GM10847 (cell line): Measurements from ENCODE around the gene OR9I1.

ENCODE experiments used
- POLR2A ChIP-seq: IDR thresholded peaks from 2 replicates; pipeline ENCODE4 v1.6.1; 2011; ENCODE audit not compliant: insufficient read length; ENCODE audit errors: extremely low read depth

Gene OR9I1, protein sequence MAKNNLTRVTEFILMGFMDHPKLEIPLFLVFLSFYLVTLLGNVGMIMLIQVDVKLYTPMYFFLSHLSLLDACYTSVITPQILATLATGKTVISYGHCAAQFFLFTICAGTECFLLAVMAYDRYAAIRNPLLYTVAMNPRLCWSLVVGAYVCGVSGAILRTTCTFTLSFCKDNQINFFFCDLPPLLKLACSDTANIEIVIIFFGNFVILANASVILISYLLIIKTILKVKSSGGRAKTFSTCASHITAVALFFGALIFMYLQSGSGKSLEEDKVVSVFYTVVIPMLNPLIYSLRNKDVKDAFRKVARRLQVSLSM

DNA sequence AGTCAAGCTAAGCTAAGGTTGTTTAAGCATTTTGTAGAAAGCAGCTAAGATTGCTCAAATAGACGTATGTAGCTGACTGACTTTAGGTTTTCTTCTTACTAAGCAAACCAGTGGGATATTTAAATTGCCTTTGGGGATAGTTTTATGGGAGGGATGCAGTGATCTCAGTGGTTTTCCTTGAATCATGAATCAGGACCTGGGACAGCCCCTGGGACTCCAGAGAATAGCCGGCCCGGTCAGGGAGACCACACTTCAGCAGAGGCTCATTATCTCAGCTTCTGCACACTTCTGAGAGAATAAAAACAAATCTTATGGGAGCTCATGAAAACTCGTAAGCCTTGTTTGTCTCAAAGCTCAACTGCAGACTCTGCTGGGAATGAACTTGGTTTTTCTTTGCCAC, at the start of gene OR9I1:
Gene OR9I1 (minus strand): TSS at position 62 of the 400 bp plus-strand sequence. CDS start 6,086 bp downstream, outside the sequence.
- no peak for TF ChIP-seq POLR2A

DNA sequence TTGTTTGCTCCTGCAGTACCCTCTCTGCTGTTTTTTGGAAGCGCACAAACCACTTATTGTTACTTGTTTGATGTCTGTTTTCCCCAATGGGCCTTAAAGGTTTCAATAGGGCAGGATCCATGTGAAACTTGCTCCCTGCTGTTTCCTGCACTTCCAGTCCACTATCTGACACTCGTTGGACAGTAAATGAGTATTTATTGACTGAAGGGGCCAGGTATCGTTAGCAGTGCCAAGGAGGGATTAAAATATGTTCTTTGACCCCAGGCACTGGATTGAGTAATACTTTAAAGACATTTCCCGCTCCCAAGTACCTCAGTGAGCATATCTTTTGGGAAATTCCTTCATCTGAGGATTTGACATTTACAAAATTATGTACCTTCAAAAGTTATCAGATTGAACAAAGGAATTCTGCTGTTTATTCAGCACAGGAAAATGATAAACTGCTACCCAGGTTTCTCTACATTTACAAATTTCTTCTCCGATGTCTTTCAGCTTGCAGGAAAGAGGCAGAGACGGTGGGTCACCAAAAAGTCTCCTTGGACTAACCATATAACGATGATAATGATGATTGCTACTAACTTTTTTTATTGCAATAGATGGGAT, 40.3 kb upstream of the OR9I1 start:
- TF ChIP-seq POLR2A = no peak

- TF ChIP-seq POLR2A = no peak
Observed at GRCh38 chr11:58164990-58165389, 39.7 kb upstream of the OR9I1 start.

DNA sequence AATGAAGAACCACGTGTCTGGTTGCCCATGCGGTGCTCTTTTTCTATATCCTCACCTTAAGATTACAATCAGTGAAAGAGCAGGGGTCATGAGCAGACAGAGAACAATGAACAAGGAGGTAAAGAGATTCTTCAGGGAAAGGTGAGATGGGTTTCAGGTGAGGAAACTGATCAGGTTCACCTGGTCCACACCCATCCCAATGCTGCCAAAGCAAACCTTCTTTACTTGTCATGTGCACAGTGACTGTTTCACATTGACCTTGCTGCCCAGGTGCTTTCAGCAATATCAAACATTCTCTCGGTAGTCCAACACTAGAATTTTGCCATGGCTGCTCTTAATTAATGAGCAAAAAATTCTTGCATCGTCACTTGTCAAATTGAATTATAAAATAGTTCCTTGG, 39.1 kb upstream of the OR9I1 start:
- TF ChIP-seq POLR2A = no peak

DNA sequence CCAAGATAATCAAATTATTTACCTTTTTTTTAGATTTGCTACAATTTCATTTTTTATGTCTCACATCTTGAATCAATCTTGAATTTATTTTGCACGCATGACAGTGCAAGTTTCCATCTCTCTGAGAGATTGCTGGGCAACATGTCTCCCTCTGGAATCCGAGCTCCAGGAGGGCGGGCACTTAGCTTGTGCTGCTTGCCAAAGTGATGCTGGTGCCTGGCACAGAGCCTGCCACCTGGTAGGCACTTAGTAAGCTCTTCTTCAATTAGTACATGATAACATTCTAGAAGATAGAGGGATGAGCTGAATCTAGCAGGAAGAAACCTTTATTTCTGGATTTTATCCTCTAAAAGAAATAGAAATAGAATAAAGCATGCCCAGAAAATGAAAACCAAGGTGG, 27.5 kb upstream of the OR9I1 start:
- no peak for TF ChIP-seq POLR2A

DNA sequence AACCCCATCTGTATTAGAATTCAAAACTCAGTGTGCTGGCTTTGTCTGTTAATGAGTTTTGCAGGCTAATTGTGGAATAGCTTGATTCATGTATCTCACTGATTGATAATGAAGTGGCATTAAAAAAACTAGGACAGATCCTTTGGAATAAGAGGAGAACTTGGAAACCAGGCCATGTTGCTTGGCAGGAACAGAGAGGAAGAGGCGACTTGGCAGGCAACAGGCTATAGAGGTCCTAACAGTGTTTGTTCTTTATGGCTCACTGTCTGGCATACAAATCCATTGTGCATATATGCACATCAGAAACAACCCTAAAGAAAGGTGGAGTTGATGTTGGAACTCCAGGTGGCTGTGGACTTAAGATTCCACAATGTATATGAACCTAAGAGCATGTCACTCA, 17.4 kb upstream of the OR9I1 start:
- no peak for TF ChIP-seq POLR2A

- TF ChIP-seq POLR2A = no peak
Observed at GRCh38 chr11:58135171-58135570, 9.8 kb upstream of the OR9I1 start.

DNA sequence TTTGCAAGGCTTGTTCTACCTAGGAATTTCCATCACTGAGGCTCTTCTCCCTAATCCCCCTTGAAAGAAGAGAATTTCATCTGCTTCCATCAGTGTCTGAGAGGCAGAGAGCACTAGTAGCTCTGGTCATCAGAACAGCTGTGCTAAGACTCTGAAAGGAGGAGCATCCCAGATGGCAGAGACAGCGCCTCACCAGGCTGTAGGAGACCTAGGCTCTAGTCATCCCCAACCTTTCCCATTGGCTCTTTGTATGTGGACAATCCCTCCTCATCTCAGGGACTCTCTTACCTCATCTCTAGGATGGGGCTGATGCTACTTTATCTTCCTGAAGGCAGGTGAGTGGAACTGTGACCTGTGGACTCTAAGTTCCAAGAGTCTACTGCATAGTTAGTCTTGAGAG, 8.8 kb upstream of the OR9I1 start:
- no peak for TF ChIP-seq POLR2A

- no peak for TF ChIP-seq POLR2A
Observed at GRCh38 chr11:58133309-58134076, 8.2 kb upstream of the OR9I1 start.

DNA sequence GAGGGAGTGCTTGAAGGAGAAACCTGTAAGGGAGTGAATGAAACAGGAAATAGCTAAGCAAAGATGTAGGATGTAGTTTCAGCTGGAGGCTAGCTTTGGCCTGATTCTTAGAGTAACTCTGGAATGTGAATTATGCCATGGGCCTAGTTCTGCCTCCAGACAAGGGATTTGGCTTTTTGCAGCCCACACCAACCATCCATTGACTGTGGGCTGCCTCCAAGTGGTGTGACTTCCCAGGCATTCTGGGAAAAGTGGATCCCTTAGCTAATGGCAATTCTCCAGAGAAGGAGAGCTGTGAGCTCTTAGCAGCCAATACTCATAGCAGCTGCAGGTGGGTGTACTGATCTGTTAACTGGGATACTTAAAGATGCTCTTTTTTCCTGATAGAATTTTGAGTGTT, 2.0 kb upstream of the OR9I1 start:
- no peak for TF ChIP-seq POLR2A

DNA sequence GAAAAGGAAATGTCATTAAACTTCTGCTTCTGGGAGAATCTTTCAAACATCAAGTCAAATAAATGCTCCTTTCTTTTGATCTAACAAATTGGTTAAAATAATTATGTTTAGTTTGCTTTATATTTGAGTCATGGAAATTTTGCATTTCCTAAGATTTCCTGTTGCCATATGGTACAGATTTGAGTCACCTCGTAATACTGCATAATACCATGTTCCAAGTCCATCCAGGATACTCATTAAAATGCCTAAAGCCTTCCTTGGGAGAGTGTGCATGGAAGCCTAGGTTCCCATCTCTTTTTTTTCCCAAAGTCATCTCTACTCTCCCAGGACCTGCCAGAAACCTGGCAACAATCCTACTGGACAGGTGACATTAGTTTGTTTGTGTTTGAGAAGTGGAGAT, 4.2 kb downstream of the OR9I1 start:
- no peak for TF ChIP-seq POLR2A

DNA sequence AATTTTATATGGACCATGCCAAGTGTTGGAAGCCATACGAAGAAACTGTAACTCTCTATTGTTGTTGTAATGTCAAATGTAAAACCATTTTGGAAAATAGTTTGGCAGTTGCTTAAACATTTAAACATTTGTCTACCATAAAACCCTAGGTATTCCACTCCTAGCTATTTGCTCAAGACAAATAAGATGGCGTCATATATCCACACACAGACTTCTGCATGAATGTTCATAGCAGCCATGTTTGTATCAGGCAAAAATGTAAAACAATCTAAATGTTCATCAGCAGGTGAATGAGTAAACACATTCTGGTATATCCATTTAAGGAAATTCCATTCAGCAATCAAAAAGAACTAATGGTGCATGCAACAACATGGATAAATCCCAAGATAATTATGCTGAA, 27.9 kb downstream of the OR9I1 start:
- no peak for TF ChIP-seq POLR2A

DNA sequence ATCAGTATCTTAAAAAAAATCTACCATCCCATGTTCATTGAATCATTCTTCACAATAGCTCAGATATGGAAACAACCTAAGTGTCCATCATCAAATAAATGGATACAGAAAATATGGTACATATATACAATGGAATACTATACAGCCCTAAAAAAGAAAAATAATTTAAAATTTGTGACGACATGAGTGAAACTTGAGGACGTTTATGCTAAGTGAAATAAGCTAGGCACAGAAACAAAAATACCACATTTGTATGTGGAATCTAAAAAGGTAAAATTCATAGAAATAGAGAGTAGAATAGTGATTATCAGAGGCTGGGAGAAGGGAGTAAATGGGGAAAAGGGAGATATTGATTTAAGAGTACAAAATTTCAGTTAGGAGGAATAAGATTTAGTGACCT, 38.8 kb downstream of the OR9I1 start:
- TF ChIP-seq POLR2A = no peak

DNA sequence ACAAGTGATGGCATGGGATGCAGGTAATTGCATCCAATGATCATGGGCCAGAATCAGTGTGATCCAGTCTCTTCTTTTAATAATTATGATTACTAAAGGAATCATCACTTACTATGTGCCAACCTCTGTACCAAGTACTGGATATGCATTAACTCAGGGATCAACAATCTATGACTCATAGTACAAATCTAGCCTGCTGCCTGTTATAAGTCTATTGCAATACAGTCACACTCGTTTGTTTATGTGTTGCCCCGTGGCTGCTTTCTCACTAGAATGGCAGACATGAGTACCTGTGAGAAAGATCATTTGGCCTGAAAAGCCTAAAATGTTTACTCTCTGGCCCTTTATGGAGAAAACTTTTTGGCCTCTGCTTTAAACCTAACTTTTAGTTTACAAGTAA, 49.5 kb downstream of the OR9I1 start:
- TF ChIP-seq POLR2A = no peak

DNA sequence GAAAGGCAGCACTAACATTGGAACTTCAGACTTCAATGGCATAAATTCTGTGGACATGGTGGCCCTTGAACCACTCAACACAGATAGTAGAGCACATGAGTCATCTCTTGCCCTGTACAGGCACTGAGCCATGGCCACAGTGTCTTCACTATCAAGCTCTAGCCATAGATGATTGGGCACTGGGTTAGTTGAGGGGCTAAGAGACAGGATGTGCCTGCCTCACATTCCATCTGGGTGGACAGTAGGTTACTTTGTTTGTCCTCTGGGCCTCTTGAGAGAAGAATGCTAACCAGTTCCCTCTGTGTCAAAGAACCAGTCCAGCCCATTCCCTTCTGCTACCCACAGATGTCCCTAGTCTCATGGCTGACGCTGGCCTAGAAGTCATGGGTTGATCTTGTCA, 54.7 kb downstream of the OR9I1 start:
- no peak for TF ChIP-seq POLR2A

DNA sequence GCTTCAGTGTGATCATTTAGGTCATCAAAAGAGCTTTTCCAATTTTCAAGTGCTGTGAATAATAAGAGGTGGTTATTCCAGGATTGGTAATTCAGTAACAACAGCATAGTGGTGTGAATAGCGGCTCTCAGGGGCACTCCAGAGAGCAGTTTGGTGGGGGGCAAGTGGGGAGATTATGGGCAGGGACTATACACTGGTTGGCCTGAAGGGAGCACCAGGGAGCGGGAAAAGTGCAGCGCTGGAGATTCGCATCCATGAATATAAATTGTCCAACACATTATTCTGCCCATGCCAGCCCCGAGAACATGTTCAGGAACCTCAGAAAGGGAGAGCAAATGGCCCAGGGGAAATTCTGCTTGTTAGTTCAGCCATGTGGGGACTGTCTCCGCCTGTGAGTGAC, 56.7 kb downstream of the OR9I1 start:
- no peak for TF ChIP-seq POLR2A
